Liver (tissue), 9 donors: Measurements from ENCODE around the gene FGR. TPM values are rescaled to one million over a fixed set of nuclear protein-coding genes. Genes with fewer than 3 reads are reported as not detected.

Experiments
- DNase-seq: peaks from one replicate; pipeline ENCODE4 v3.0.0-alpha.2; 2017; ENCODE audit warnings: low spot score
- H3K27ac ChIP-seq, 2 donors: one replicate each; pipeline ENCODE4 v1.7.0; 2013; ENCODE audit warnings: inconsistent platforms in 2 of 2, low read length in 2 of 2, control low read depth in 1 of 2, low read depth in 1 of 2, mild to moderate bottlenecking in 1 of 2
- H3K27me3 ChIP-seq, 4 donors: one replicate each; pipeline versions ENCODE4 v1.6.1 to v1.7.0; 2013; ENCODE audit warnings: low read length in 3 of 4, inconsistent platforms in 1 of 4, mild to moderate bottlenecking in 1 of 4, moderate library complexity in 1 of 4; ENCODE audit not compliant: control insufficient read depth in 4 of 4, insufficient read depth in 4 of 4
- H3K36me3 ChIP-seq, 4 donors: one replicate each; pipeline versions ENCODE4 v1.6.1 to v1.7.0; 2013; ENCODE audit warnings: low read length in 3 of 4, mild to moderate bottlenecking in 3 of 4, low read depth in 1 of 4, moderate library complexity in 1 of 4; ENCODE audit not compliant: control insufficient read depth in 4 of 4, insufficient read depth in 3 of 4
- H3K4me1 ChIP-seq, 4 donors: one replicate each; pipeline versions ENCODE4 v1.6.1 to v1.7.0; 2013; ENCODE audit warnings: low read length in 3 of 4, mild to moderate bottlenecking in 3 of 4, moderate library complexity in 1 of 4; ENCODE audit not compliant: control insufficient read depth in 4 of 4, insufficient read depth in 4 of 4
- H3K4me3 ChIP-seq, 3 donors: one replicate each; pipeline versions ENCODE4 v1.6.1 to v1.7.0; 2013; ENCODE audit warnings: low read length in 3 of 3, control low read depth in 1 of 3, low read depth in 1 of 3, mild to moderate bottlenecking in 1 of 3
- H3K9ac ChIP-seq, 2 donors: one replicate each; pipeline ENCODE4 v1.7.0; 2013; ENCODE audit warnings: low read length in 2 of 2, mild to moderate bottlenecking in 2 of 2, moderate library complexity in 2 of 2, control low read depth in 1 of 2, low read depth in 1 of 2
- H3K9me3 ChIP-seq, 4 donors: one replicate each; pipeline versions ENCODE4 v1.6.1 to v1.7.0; 2013; ENCODE audit warnings: low read length in 3 of 4; ENCODE audit not compliant: control insufficient read depth in 4 of 4
- ATF3 ChIP-seq: IDR thresholded peaks from 2 replicates; pipeline ENCODE4 v1.6.1; 2016; ENCODE audit warnings: antibody characterized with exemption
- CTCF ChIP-seq: fragments of 150-350 bp; IDR thresholded peaks from 2 replicates; pipeline ENCODE4 v1.5.1; 2017; ENCODE audit warnings: improper control_type of control experiment, low read depth, low read length; ENCODE audit not compliant: missing input control
- EGR1 ChIP-seq, 2 donors: IDR thresholded peaks; 2 replicates each; pipeline ENCODE4 v1.6.1; 2016 to 2018; ENCODE audit warnings: antibody characterized with exemption in 2 of 2, low read depth in 2 of 2
- FOXA2 ChIP-seq: IDR thresholded peaks from 2 replicates; pipeline ENCODE4 v1.6.1; 2016; ENCODE audit warnings: antibody characterized with exemption
- GABPA ChIP-seq, 2 donors: IDR thresholded peaks in 1 of 2; conservative IDR thresholded peaks in 1 of 2; 2 replicates each; pipeline ENCODE4 v1.6.1; 2016; ENCODE audit warnings: antibody characterized with exemption in 2 of 2, mild to moderate bottlenecking in 1 of 2, moderate library complexity in 1 of 2
- HNF4A ChIP-seq, 2 donors: conservative IDR thresholded peaks; 2 replicates each; pipeline ENCODE4 v1.6.1; 2016; ENCODE audit warnings: antibody characterized with exemption in 2 of 2, mild to moderate bottlenecking in 2 of 2
- HNF4G ChIP-seq: IDR thresholded peaks from 2 replicates; pipeline ENCODE4 v1.6.1; 2016; ENCODE audit warnings: antibody characterized with exemption
- MAX ChIP-seq: IDR thresholded peaks from 2 replicates; pipeline ENCODE4 v1.6.1; 2016; ENCODE audit warnings: antibody characterized with exemption
- RXRA ChIP-seq, 2 donors: IDR thresholded peaks; 2 replicates each; pipeline ENCODE4 v1.6.1; 2017 to 2018; ENCODE audit warnings: antibody characterized with exemption in 2 of 2, mild to moderate bottlenecking in 1 of 2
- TAF1 ChIP-seq: conservative IDR thresholded peaks from 2 replicates; pipeline ENCODE4 v1.6.1; 2016; ENCODE audit warnings: antibody characterized with exemption, mild to moderate bottlenecking
- YY1 ChIP-seq: IDR thresholded peaks from 2 replicates; pipeline ENCODE4 v1.6.1; 2016; ENCODE audit warnings: antibody characterized with exemption, mild to moderate bottlenecking
- ZBTB33 ChIP-seq: IDR thresholded peaks from 2 replicates; pipeline ENCODE4 v1.6.1; 2016; ENCODE audit warnings: antibody characterized with exemption
- WGBS: extraction: QIAGEN DNeasy Blood & Tissue Kit; methylation state at CpG from one replicate; pipeline ENCODE4 v1.1.7; 2013; 5-methylcytosine and 5-hydroxymethylcytosine counted together
- polyA plus RNA-seq, 2 donors: library from polyadenylated mRNA; stranded (reverse) in 1 of 2; unstranded in 1 of 2; fragments of 200-250 nt in 1 of 2; fragments of >200 nt in 1 of 2; fragmentation: Nextera tagmentation in 1 of 2; extraction: Ambion mirVana in 1 of 2; gene quantifications; one replicate each; pipeline versions ENCODE4 v1.2.1 to v1.2.3, GENCODE V29; 2013 to 2015
- total RNA-seq, 2 donors: library from RNA; depleted of rRNA; stranded (reverse); fragments of >200 nt; gene quantifications; one replicate each; pipeline ENCODE4 v1.2.3, GENCODE V29; 2014
- donor health status: healthy.
- donor health status: healthy.
- donor health status: healthy.
- donor health status: healthy.
- donor health status: healthy.

The FGR gene
- total and polyA plus RNA-seq, 4 donors, result 2.8 to 20.2 (median 6.2) TPM

GRCh38 chr1:27633640-27634176 is 1.3 kb downstream of the FGR start (continued):
- TF ChIP-seq MAX, result no peak

- DNase-seq, result no peak
- no peaks in the 10 kb centered on the region for H3K36me3 ChIP-seq
- WGBS, result 89% methylated on average over 5 of the region's 5 CpGs
- H3K27ac ChIP-seq, result peak overlapping the region; percentile 54 to 75
- peaks cover 0 to 10% (median 3%) of the 10 kb centered on the region in 4 donors for H3K4me1 ChIP-seq
- no peak overlapping the region for H3K4me3 ChIP-seq
- no peaks in the 10 kb centered on the region for H3K9me3 ChIP-seq
- peak overlapping the region in 1 of 2 donors; percentile 28 for H3K9ac ChIP-seq
- TF ChIP-seq ATF3, result no peak
- no peak for TF ChIP-seq HNF4A (conservative IDR thresholded peaks at IDR 0.05)
- TF ChIP-seq TAF1, result no peak
- TF ChIP-seq GABPA (IDR thresholded peaks at IDR 0.05 in 1 of 2, conservative IDR thresholded peaks at IDR 0.05 in 1 of 2), result no peak
- TF ChIP-seq ZBTB33, result no peak
- no peak for TF ChIP-seq HNF4G
- TF ChIP-seq FOXA2, result no peak
- TF ChIP-seq RXRA (IDR thresholded peaks at IDR 0.05), result no peak
- no peaks in the 10 kb centered on the region for H3K27me3 ChIP-seq
These were observed 1.7 kb downstream of the FGR start for GRCh38 chr1:27633298-27633610.

GRCh38 chr1:27632387-27633297 is 2.3 kb downstream of the FGR start:
- H3K9ac ChIP-seq, result peak overlapping the region in 1 of 2 donors; percentile 28
- H3K4me1 ChIP-seq, result peaks cover 0 to 10% (median 3%) of the 10 kb centered on the region in 4 donors
- no peaks in the 10 kb centered on the region for H3K9me3 ChIP-seq
- no peaks in the 10 kb centered on the region for H3K36me3 ChIP-seq
- no peak for TF ChIP-seq CTCF
- no peak for TF ChIP-seq GABPA (IDR thresholded peaks at IDR 0.05 in 1 of 2, conservative IDR thresholded peaks at IDR 0.05 in 1 of 2)
- no peak for TF ChIP-seq HNF4A (conservative IDR thresholded peaks at IDR 0.05)
- no peak for TF ChIP-seq FOXA2
- no peak for TF ChIP-seq EGR1 (IDR thresholded peaks at IDR 0.05; ENCODE audit: low read depth in 2 of 2)
- no peak for TF ChIP-seq TAF1
- no peak for TF ChIP-seq RXRA (IDR thresholded peaks at IDR 0.05)
- no peak for TF ChIP-seq YY1
- WGBS, result 74% methylated on average over 14 of the region's 14 CpGs
- no peak overlapping the region for H3K4me3 ChIP-seq
- DNase-seq, result no peak
- H3K27me3 ChIP-seq, result no peaks in the 10 kb centered on the region
- H3K27ac ChIP-seq, result peak overlapping the region; percentile 54
